SK-N-SH treated with all-trans-retinoic acid at 6 μM for 48 hours (cell line): ENCODE results near the gene SMIM38.

Source experiments
- ATAC-seq: fragments of 200-7000 bp; cut with Tn5 transposase; 3 replicates; pipeline ENCODE4 v1.9.1; 2020; ENCODE audit warnings: mild to moderate bottlenecking, moderate library complexity
- ARNTL ChIP-seq: fragments of 450-650 bp; formaldehyde crosslinking; IDR thresholded peaks from 2 replicates; pipeline ENCODE4 v1.5.0; 2020; ENCODE audit warnings: low read depth, mild to moderate bottlenecking, moderate library complexity, borderline replicate concordance
- BACH2 ChIP-seq: fragments of 250-450 bp; sonication (Bioruptor Pico); IDR thresholded peaks from 2 replicates; pipeline ENCODE4 v1.9.0; 2021; ENCODE audit warnings: mild to moderate bottlenecking, borderline replicate concordance
- CSDC2 ChIP-seq: fragments of 250-450 bp; sonication (Bioruptor Pico); IDR thresholded peaks from 2 replicates; pipeline ENCODE4 v1.5.0; 2020; ENCODE audit warnings: mild to moderate bottlenecking, moderate library complexity
- ESRRG ChIP-seq: fragments of 250-450 bp; sonication (Bioruptor Pico); IDR thresholded peaks from 2 replicates; pipeline ENCODE4 v1.6.1; 2021; ENCODE audit warnings: mild to moderate bottlenecking
- GLIS3 ChIP-seq: fragments of 250-450 bp; sonication (Bioruptor Pico); IDR thresholded peaks from 2 replicates; pipeline ENCODE4 v1.5.0; 2020; ENCODE audit warnings: mild to moderate bottlenecking, moderate library complexity
- ISL1 ChIP-seq: fragments of 250-450 bp; sonication (Bioruptor Pico); IDR thresholded peaks from 2 replicates; pipeline ENCODE4 v2.1.2; 2022; ENCODE audit warnings: mild to moderate bottlenecking, moderate library complexity
- OSR1 ChIP-seq: fragments of 250-450 bp; sonication (Bioruptor Pico); IDR thresholded peaks from 2 replicates; pipeline ENCODE4 v1.8.0; 2022; ENCODE audit warnings: moderate library complexity, mild to moderate bottlenecking, inconsistent platforms
- PPARA ChIP-seq: fragments of 250-450 bp; sonication (Bioruptor Pico); IDR thresholded peaks from 2 replicates; pipeline ENCODE4 v1.5.0; 2020; ENCODE audit warnings: mild to moderate bottlenecking, borderline replicate concordance
- RARB ChIP-seq: fragments of 250-450 bp; sonication (Bioruptor Pico); IDR thresholded peaks from 2 replicates; pipeline ENCODE4 v1.8.0; 2021; ENCODE audit warnings: mild to moderate bottlenecking, moderate library complexity
- TCF4 ChIP-seq: fragments of 250-450 bp; sonication (Bioruptor Pico); IDR thresholded peaks from 2 replicates; pipeline ENCODE4 v1.8.0; 2021; ENCODE audit warnings: mild to moderate bottlenecking, moderate library complexity, borderline replicate concordance
- TOX ChIP-seq: fragments of 250-450 bp; sonication (Bioruptor Pico); IDR thresholded peaks from 2 replicates; pipeline ENCODE4 v1.8.0; 2021; ENCODE audit warnings: mild to moderate bottlenecking, moderate library complexity, borderline replicate concordance
- ZC3H10 ChIP-seq: fragments of 250-450 bp; sonication (Bioruptor Pico); IDR thresholded peaks from 2 replicates; pipeline ENCODE4 v1.5.1; 2021; ENCODE audit warnings: mild to moderate bottlenecking, moderate library complexity
- ZFP3 ChIP-seq: fragments of 250-450 bp; sonication (Bioruptor Pico); IDR thresholded peaks from 2 replicates; pipeline ENCODE4 v1.5.0; 2020; ENCODE audit warnings: mild to moderate bottlenecking, moderate library complexity
- ZNF565 ChIP-seq: fragments of 450-650 bp; formaldehyde crosslinking; conservative IDR thresholded peaks from 2 replicates; pipeline ENCODE4 v1.5.0; 2020; ENCODE audit warnings: low read depth, mild to moderate bottlenecking, moderate library complexity
- ZNF70 ChIP-seq: fragments of 450-650 bp; formaldehyde crosslinking; IDR thresholded peaks from 2 replicates; pipeline ENCODE4 v1.5.0; 2020; ENCODE audit warnings: mild to moderate bottlenecking, moderate library complexity
- ZNF8 ChIP-seq: fragments of 450-650 bp; formaldehyde crosslinking; IDR thresholded peaks from 2 replicates; pipeline ENCODE4 v1.5.0; 2020; ENCODE audit warnings: mild to moderate bottlenecking, moderate library complexity
- TF ChIP-seq, protein P1 (sequence below): fragments of 250-450 bp; sonication (Bioruptor Pico); IDR thresholded peaks from 2 replicates; pipeline ENCODE4 v1.8.0; 2020; ENCODE audit warnings: mild to moderate bottlenecking, moderate library complexity, borderline replicate concordance
- TF ChIP-seq, protein P2 (sequence below): fragments of 250-450 bp; sonication (Bioruptor Pico); IDR thresholded peaks from 2 replicates; pipeline ENCODE4 v1.8.0; 2021; ENCODE audit warnings: low read depth, mild to moderate bottlenecking, moderate library complexity, borderline replicate concordance
- TF ChIP-seq, protein P3 (sequence below): fragments of 250-450 bp; sonication (Bioruptor Pico); IDR thresholded peaks from 2 replicates; pipeline ENCODE4 v1.5.1; 2021; ENCODE audit warnings: mild to moderate bottlenecking, moderate library complexity
- TF ChIP-seq, protein P4 (sequence below): fragments of 250-450 bp; sonication (Bioruptor Pico); IDR thresholded peaks from 2 replicates; pipeline ENCODE4 v1.5.0; 2020; ENCODE audit warnings: mild to moderate bottlenecking, moderate library complexity

The SMIM38 gene

DNA sequence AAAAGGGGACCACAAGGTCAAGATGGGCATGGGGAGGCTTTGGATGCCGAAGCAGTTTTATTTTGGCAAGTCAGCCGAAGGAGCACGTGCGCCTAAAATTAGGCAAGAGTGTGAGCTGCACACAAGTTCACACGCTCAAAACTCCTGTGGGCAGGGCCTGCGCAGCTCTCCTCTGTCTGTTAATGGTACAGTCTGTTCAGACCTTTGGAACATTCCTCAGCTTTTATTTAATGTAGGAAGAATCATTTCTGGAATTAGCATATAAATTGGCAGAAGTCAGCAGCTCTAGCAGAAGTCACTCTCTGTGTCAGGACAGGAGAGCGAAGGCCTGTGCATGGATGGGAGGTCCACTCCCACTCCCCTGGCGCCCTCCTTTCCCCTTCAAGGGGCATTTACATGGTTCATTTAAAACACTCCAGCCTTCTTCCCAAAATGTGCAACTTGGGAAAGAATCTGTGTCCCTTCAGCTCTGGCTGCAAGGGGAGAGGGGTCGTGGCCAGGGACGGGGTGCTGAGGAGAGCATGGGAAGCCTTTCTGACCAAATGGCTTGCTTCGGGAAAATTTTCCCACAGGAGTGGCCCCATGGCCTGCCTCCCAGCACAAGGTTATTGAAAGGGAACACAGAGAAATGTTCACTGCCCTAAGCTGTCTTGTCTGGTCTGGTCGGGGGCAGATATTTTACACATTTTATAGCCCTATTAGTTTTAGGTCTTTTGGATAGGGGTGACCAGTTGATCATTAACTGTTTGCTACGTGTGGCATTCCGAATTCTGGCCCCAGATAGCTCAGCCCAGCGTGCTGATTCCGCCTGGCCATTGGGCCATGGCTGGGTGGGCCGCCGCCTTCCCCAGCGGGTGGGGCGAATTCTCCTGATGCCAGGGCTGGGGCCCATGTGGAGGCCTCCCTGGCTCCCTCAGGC, 43.9 kb upstream of the SMIM38 start:
- no peak for ATAC-seq
- TF ChIP-seq GLIS3 = no peak
- TF ChIP-seq CSDC2 (CRISPR knock-in tag) = no peak
- TF ChIP-seq TOX (CRISPR knock-in tag) = no peak
- TF ChIP-seq RARB (CRISPR knock-in tag) = no peak
- no peak for TF ChIP-seq ZNF70 (CRISPR knock-in tag)
- TF ChIP-seq, protein P1, sequence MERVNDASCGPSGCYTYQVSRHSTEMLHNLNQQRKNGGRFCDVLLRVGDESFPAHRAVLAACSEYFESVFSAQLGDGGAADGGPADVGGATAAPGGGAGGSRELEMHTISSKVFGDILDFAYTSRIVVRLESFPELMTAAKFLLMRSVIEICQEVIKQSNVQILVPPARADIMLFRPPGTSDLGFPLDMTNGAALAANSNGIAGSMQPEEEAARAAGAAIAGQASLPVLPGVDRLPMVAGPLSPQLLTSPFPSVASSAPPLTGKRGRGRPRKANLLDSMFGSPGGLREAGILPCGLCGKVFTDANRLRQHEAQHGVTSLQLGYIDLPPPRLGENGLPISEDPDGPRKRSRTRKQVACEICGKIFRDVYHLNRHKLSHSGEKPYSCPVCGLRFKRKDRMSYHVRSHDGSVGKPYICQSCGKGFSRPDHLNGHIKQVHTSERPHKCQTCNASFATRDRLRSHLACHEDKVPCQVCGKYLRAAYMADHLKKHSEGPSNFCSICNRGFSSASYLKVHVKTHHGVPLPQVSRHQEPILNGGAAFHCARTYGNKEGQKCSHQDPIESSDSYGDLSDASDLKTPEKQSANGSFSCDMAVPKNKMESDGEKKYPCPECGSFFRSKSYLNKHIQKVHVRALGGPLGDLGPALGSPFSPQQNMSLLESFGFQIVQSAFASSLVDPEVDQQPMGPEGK (CRISPR knock-in tag) = no peak
- TF ChIP-seq ZFP3 = no peak
- no peak for TF ChIP-seq ARNTL (CRISPR knock-in tag)
- TF ChIP-seq, protein P2, sequence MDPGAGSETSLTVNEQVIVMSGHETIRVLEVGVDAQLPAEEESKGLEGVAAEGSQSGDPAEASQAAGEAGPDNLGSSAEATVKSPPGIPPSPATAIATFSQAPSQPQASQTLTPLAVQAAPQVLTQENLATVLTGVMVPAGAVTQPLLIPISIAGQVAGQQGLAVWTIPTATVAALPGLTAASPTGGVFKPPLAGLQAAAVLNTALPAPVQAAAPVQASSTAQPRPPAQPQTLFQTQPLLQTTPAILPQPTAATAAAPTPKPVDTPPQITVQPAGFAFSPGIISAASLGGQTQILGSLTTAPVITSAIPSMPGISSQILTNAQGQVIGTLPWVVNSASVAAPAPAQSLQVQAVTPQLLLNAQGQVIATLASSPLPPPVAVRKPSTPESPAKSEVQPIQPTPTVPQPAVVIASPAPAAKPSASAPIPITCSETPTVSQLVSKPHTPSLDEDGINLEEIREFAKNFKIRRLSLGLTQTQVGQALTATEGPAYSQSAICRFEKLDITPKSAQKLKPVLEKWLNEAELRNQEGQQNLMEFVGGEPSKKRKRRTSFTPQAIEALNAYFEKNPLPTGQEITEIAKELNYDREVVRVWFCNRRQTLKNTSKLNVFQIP = no peak
- no peak for TF ChIP-seq PPARA (CRISPR knock-in tag)
- no peak for TF ChIP-seq ZC3H10
- no peak for TF ChIP-seq ZNF8 (CRISPR knock-in tag)

DNA sequence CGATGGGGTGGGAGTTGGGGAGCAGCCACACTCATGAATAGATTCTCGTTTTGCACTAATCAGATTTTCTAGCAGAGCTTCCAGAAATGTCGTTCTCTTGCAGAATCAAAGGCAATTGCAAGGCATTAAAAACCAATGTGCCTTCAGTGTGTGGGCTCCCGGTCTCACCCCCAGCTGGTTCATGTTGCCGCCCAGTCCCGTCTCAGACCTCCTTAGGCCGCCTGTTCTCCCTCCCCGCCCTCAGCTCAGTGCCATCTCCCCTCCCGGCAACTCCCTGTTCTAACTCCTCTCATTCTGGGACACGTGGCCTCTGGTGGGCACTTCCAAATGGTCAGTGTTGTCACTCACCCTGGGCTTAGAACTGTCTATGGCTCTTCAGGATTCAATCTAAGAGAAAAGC, 42.5 kb upstream of the SMIM38 start:
- ATAC-seq = no peak
- TF ChIP-seq BACH2 (CRISPR knock-in tag) = no peak
- no peak for TF ChIP-seq ZNF565 (CRISPR knock-in tag)

DNA sequence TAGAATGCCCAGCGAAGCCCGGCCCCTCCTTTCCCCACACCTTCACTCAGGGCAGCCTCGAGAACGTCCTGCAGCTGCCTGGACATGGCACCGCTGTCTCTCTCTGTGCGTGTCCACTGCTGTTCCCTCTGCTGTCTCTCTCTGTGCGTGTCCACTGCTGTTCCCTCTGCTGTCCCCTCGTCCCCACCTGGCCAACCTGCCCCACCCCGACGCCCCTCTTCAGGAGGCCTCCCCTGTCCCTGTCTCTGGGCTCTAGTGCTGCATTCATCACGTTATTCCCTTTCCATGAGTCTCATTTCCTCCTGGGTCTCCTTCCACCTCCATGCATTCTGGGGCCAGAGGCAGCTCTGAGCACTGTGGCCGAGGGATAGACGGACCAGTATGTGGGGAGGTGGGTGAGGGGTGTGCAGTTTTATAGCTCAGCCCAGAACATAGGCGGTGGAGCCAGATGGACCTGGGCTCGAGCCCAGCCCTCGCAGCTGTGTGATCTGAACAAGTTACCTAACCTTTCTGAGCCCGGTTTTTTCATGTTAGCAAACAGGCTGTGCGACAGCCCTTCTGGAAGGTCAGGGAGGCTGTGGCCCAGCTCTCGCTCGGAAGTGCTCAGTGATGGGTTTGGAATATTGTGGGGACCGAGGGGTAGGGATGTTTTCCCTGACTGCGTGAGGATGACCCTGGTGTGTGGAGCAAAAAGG, 41.9 kb upstream of the SMIM38 start:
- TF ChIP-seq ZNF70 (CRISPR knock-in tag) = no peak
- no peak for TF ChIP-seq ARNTL (CRISPR knock-in tag)
- TF ChIP-seq, protein P1 (CRISPR knock-in tag) = no peak
- no peak for TF ChIP-seq ZNF565 (CRISPR knock-in tag)
- TF ChIP-seq TOX (CRISPR knock-in tag) = no peak
- TF ChIP-seq PPARA (CRISPR knock-in tag) = no peak
- TF ChIP-seq OSR1 (CRISPR knock-in tag) = no peak
- no peak for TF ChIP-seq GLIS3
- TF ChIP-seq RARB (CRISPR knock-in tag) = no peak
- TF ChIP-seq, protein P3, sequence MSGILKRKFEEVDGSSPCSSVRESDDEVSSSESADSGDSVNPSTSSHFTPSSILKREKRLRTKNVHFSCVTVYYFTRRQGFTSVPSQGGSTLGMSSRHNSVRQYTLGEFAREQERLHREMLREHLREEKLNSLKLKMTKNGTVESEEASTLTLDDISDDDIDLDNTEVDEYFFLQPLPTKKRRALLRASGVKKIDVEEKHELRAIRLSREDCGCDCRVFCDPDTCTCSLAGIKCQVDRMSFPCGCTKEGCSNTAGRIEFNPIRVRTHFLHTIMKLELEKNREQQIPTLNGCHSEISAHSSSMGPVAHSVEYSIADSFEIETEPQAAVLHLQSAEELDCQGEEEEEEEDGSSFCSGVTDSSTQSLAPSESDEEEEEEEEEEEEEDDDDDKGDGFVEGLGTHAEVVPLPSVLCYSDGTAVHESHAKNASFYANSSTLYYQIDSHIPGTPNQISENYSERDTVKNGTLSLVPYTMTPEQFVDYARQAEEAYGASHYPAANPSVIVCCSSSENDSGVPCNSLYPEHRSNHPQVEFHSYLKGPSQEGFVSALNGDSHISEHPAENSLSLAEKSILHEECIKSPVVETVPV (CRISPR knock-in tag) = no peak
- TF ChIP-seq, protein P4, sequence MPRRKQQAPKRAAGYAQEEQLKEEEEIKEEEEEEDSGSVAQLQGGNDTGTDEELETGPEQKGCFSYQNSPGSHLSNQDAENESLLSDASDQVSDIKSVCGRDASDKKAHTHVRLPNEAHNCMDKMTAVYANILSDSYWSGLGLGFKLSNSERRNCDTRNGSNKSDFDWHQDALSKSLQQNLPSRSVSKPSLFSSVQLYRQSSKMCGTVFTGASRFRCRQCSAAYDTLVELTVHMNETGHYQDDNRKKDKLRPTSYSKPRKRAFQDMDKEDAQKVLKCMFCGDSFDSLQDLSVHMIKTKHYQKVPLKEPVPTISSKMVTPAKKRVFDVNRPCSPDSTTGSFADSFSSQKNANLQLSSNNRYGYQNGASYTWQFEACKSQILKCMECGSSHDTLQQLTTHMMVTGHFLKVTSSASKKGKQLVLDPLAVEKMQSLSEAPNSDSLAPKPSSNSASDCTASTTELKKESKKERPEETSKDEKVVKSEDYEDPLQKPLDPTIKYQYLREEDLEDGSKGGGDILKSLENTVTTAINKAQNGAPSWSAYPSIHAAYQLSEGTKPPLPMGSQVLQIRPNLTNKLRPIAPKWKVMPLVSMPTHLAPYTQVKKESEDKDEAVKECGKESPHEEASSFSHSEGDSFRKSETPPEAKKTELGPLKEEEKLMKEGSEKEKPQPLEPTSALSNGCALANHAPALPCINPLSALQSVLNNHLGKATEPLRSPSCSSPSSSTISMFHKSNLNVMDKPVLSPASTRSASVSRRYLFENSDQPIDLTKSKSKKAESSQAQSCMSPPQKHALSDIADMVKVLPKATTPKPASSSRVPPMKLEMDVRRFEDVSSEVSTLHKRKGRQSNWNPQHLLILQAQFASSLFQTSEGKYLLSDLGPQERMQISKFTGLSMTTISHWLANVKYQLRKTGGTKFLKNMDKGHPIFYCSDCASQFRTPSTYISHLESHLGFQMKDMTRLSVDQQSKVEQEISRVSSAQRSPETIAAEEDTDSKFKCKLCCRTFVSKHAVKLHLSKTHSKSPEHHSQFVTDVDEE (CRISPR knock-in tag) = no peak
- no peak for TF ChIP-seq ESRRG (CRISPR knock-in tag)
- TF ChIP-seq ZC3H10 = no peak
- no peak for TF ChIP-seq ZFP3
- TF ChIP-seq TCF4 (CRISPR knock-in tag) = no peak
- no peak for TF ChIP-seq CSDC2 (CRISPR knock-in tag)
- TF ChIP-seq BACH2 (CRISPR knock-in tag) = no peak
- no peak for TF ChIP-seq ISL1 (CRISPR knock-in tag)
- no peak for ATAC-seq
